Aorta (tissue), 5 donors: Measurements from ENCODE around the gene DHRS7C. TPM values are rescaled to one million over a fixed set of nuclear protein-coding genes. Genes with fewer than 3 reads are reported as not detected.
A peak's percentile ranks its signal among the peaks of the same experiment; 100 is the strongest.
"Not testable (repeated sequence)": the region's sequence is repeated elsewhere in the genome, so short reads cannot be mapped to it uniquely, and the experiment has no call there.

Experiments used
- ATAC-seq: fragments of 200-7000 bp; cut with Tn5 transposase; one replicate; pipeline ENCODE4 v1.9.1; 2022; ENCODE audit warnings: moderate library complexity; ENCODE audit not compliant: low FRiP score
- DNase-seq, 2 donors: peaks; one replicate each; pipeline ENCODE4 v3.0.0-alpha.2; 2020
- H3K27ac ChIP-seq, 2 donors: one replicate each; pipeline ENCODE4 v1.5.1; 2013; ENCODE audit warnings: low read length in 2 of 2, mild to moderate bottlenecking in 2 of 2, moderate library complexity in 2 of 2, control low read depth in 1 of 2, inconsistent platforms in 1 of 2, low read depth in 1 of 2
- H3K27me3 ChIP-seq, 2 donors: one replicate each; pipeline ENCODE4 v1.6.1; 2013; ENCODE audit warnings: control low read depth in 1 of 2, low read length in 1 of 2, mild to moderate bottlenecking in 1 of 2, moderate library complexity in 1 of 2; ENCODE audit not compliant: insufficient read depth in 2 of 2, control insufficient read depth in 1 of 2
- H3K36me3 ChIP-seq, 2 donors: one replicate each; pipeline ENCODE4 v1.6.1; 2013; ENCODE audit warnings: control low read depth in 1 of 2, low read length in 1 of 2, mild to moderate bottlenecking in 1 of 2; ENCODE audit not compliant: insufficient read depth in 2 of 2, control insufficient read depth in 1 of 2
- H3K4me1 ChIP-seq, 2 donors: one replicate each; pipeline ENCODE4 v1.6.1; 2013; ENCODE audit warnings: low read length in 2 of 2, control low read depth in 1 of 2, mild to moderate bottlenecking in 1 of 2, moderate library complexity in 1 of 2; ENCODE audit not compliant: insufficient read depth in 2 of 2, control insufficient read depth in 1 of 2
- H3K4me3 ChIP-seq, 2 donors: one replicate each; pipeline ENCODE4 v1.5.1; 2013; ENCODE audit warnings: low read length in 2 of 2, control low read depth in 1 of 2, mild to moderate bottlenecking in 1 of 2
- H3K9me3 ChIP-seq: one replicate; pipeline ENCODE4 v1.6.1; 2013; ENCODE audit warnings: mild to moderate bottlenecking, low read length; ENCODE audit not compliant: control insufficient read depth
- WGBS, 2 donors: extraction: QIAGEN DNeasy Blood & Tissue Kit; methylation state at CpG; one replicate each; pipeline ENCODE4 v1.1.7; 2013; 5-methylcytosine and 5-hydroxymethylcytosine counted together
- intact Hi-C, 2 donors: fragments of 100-400 bp; cut with DNase I; formaldehyde crosslinking; loops; one replicate each; pipeline versions ENCODE4 v1.14.2 to v1.15.0; 2022
- polyA plus RNA-seq, 2 donors: library from polyadenylated mRNA; stranded (reverse); fragments of 200-250 nt; gene quantifications; one replicate each; pipeline ENCODE4 v1.2.3, GENCODE V29; 2013
- total RNA-seq, 2 donors: library from RNA; stranded (reverse); fragmentation: NEBNext Ultra II Directional; extraction: Animal tissue kit (Norgen Biotek cat#: 25700); gene quantifications; one replicate each; pipeline ENCODE4 v1.2.1, GENCODE V29; 2021
- donor health status: healthy with polysubstance abuse.
- donor health status: Bipolar disorder and iron deficiency.
- donor health status: DM: no; HTN: no; CAD: no.
- donor health status: DM: no; HTN: no; CAD: no.
- donor health status: DM: yes; HTN: yes; CAD: no.

DHRS7C gene
- total and polyA plus RNA-seq, 4 donors = not detected

- DNase-seq (no peak), ATAC-seq (no peak)
- Histone ChIP-seq H3K4me1 (no peaks in the 10 kb centered on the region), H3K27me3 (no peaks in the 10 kb centered on the region), H3K36me3 (no peaks in the 10 kb centered on the region), H3K27ac (no peak overlapping the region), H3K9me3 (peaks cover 4% of the 10 kb centered on the region), H3K4me3 (no peak overlapping the region)
- intact Hi-C loops = no loop called here
- WGBS, 2 donors = 24 to 25% methylated on average over 2 of the region's 2 CpGs
These were observed 10.1 kb upstream of the DHRS7C start for GRCh38 chr17:9801505-9801904.

- no peaks in the 10 kb centered on the region for H3K27me3 ChIP-seq
- no peak for ATAC-seq
- no peak overlapping the region for H3K27ac ChIP-seq
- H3K4me3 ChIP-seq = no peak overlapping the region
- intact Hi-C loops = no loop called here
- H3K9me3 ChIP-seq = peaks cover 2% of the 10 kb centered on the region
- DNase-seq = peak in 1 of 2 donors; percentile 2
- H3K36me3 ChIP-seq = no peaks in the 10 kb centered on the region
- no peaks in the 10 kb centered on the region for H3K4me1 ChIP-seq
- WGBS, 2 donors = 86 to 90% methylated on average over 7 of the region's 7 CpGs
These were observed 7.3 kb upstream of the DHRS7C start for GRCh38 chr17:9798724-9799123.

DNA sequence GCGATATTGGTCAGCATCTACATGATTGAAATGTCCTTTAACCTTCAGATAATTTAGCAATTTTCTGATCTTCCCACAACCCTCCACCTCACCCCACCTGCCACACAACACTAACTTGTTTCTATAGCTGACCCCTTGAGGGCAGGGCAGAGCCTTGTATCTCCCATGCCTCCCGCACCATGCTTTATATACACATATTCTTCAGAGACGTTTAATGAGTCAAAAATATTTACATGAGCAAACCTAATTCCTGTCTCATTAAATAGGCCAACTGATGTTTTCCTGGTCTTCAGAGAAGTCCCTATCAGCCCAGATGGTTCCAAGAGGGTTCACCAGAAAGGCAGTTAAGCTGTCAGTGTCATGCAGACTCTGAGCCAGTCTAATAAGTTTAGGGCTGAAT lies 6.6 kb upstream of the DHRS7C start:
- peaks cover 2% of the 10 kb centered on the region for H3K9me3 ChIP-seq
- 74 to 83% methylated on average over 3 of the region's 3 CpGs for WGBS, 2 donors
- DNase-seq = peak in 1 of 2 donors; percentile 15
- intact Hi-C loops = no loop called here
- H3K4me1 ChIP-seq = no peaks in the 10 kb centered on the region
- no peaks in the 10 kb centered on the region for H3K36me3 ChIP-seq
- no peak overlapping the region for H3K27ac ChIP-seq
- no peak overlapping the region for H3K4me3 ChIP-seq
- H3K27me3 ChIP-seq = no peaks in the 10 kb centered on the region
- ATAC-seq = no peak

GRCh38 chr17:9792181-9792840 lies 919 bp upstream of the DHRS7C start:
- no peaks in the 10 kb centered on the region for H3K36me3 ChIP-seq
- intact Hi-C loops = no loop called here
- 92 to 93% methylated on average over 15 of the region's 15 CpGs for WGBS, 2 donors
- no peak overlapping the region for H3K27ac ChIP-seq
- ATAC-seq = no peak
- no peaks in the 10 kb centered on the region for H3K9me3 ChIP-seq
- no peak overlapping the region for H3K4me3 ChIP-seq
- peak in 1 of 2 donors; percentile 24 for DNase-seq
- H3K27me3 ChIP-seq = no peaks in the 10 kb centered on the region
- no peaks in the 10 kb centered on the region for H3K4me1 ChIP-seq

DNA sequence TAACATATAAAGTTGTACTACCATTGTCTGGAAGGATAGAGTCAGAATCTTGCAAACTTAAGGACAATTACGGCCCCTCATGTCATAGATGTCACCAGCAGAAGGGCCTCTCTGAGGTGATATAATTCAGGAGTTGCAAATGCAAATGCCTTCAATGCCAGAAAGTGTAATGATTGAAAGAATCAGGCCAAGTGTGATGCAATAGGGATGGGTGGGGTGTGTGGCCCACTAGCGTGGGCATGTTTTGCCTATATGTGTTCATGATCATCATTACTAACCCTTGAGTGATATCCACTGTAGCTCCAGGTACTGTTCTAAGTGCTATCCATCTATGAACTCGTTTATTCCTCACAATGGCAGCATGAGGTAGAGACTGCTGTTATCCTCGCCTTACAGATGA lies 1.1 kb downstream of the DHRS7C start:
- no peak overlapping the region for H3K27ac ChIP-seq
- no peak for ATAC-seq
- 83 to 85% methylated on average over 4 of the region's 4 CpGs for WGBS, 2 donors
- H3K4me1 ChIP-seq = no peaks in the 10 kb centered on the region
- H3K4me3 ChIP-seq = no peak overlapping the region
- DNase-seq = no peak
- no peaks in the 10 kb centered on the region for H3K27me3 ChIP-seq
- H3K9me3 ChIP-seq = no peaks in the 10 kb centered on the region
- H3K36me3 ChIP-seq = no peaks in the 10 kb centered on the region
- intact Hi-C loops = no loop called here

DNA sequence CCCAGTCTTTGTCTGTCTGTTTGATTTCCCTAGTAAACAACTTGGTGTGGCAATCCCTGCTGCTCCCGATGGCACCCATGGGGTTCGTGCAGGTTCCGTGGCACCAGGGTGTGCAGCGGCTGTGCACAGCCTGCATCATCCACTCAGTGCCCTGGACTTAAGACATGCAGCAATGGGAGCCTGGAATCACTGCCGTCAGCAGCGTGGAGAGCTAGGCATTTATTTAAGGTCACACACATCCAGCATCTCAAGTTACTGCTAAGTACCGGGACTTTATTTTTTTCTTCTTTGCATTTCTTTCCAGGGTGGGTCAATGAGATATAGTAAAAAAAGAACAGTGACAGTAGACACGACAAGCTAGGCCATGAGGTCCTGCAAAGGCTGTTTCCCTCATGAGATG lies 2.8 kb downstream of the DHRS7C start:
- no peaks in the 10 kb centered on the region for H3K9me3 ChIP-seq
- no peaks in the 10 kb centered on the region for H3K27me3 ChIP-seq
- ATAC-seq = no peak
- intact Hi-C loops = no loop called here
- no peaks in the 10 kb centered on the region for H3K36me3 ChIP-seq
- WGBS, 2 donors = 58 to 61% methylated on average over 8 of the region's 8 CpGs
- no peaks in the 10 kb centered on the region for H3K4me1 ChIP-seq
- DNase-seq = peak in 1 of 2 donors; percentile 46
- no peak overlapping the region for H3K27ac ChIP-seq
- H3K4me3 ChIP-seq = no peak overlapping the region

- Histone ChIP-seq H3K4me1 (no peaks in the 10 kb centered on the region), H3K36me3 (no peaks in the 10 kb centered on the region), H3K4me3 (no peak overlapping the region), H3K9me3 (no peaks in the 10 kb centered on the region), H3K27ac (no peak overlapping the region), H3K27me3 (no peaks in the 10 kb centered on the region)
- whole genome bisulfite sequencing, 2 donors = 93 to 94% methylated on average over 2 of the region's 2 CpGs
- intact Hi-C loops = no loop called here
- DNase-seq (no peak), ATAC-seq (no peak)
These were observed 6.8 kb downstream of the DHRS7C start for GRCh38 chr17:9784544-9784943.

- H3K4me1 ChIP-seq, H3K27ac ChIP-seq, H3K9me3 ChIP-seq, ATAC-seq, DNase-seq, H3K36me3 ChIP-seq, H3K4me3 ChIP-seq, intact Hi-C loops, H3K27me3 ChIP-seq: not testable (repeated sequence)
- 87 to 90% methylated on average over 5 of the region's 5 CpGs for WGBS, 2 donors
These were observed 7.9 kb downstream of the DHRS7C start for GRCh38 chr17:9783465-9783864.

GRCh38 chr17:9783050-9783449 lies 8.3 kb downstream of the DHRS7C start:
- intact Hi-C loops = no loop called here
- DNase-seq (no peak), ATAC-seq (no peak)
- no peaks in the 10 kb centered on the region for H3K36me3 ChIP-seq
- H3K4me1 ChIP-seq = no peaks in the 10 kb centered on the region
- no peak overlapping the region for H3K27ac ChIP-seq
- 61 to 64% methylated on average over 4 of the region's 4 CpGs for WGBS, 2 donors
- no peaks in the 10 kb centered on the region for H3K9me3 ChIP-seq
- no peak overlapping the region for H3K4me3 ChIP-seq
- H3K27me3 ChIP-seq = no peaks in the 10 kb centered on the region
